Heart right ventricle (tissue), 16 donors: ENCODE measurements around the gene TLCD5. TPM values are rescaled to one million over a fixed set of nuclear protein-coding genes. Genes with fewer than 3 reads are reported as not detected.

ENCODE experiments used
- ATAC-seq, 8 donors: fragments of 200-7000 bp; cut with Tn5 transposase; one replicate each; pipeline ENCODE4 v1.9.1; 2020; ENCODE audit warnings: mild to moderate bottlenecking in 8 of 8, moderate library complexity in 8 of 8, moderate number of reproducible peaks in 1 of 8
- DNase-seq, 2 donors: peaks; one replicate each; pipeline ENCODE4 v3.0.0-alpha.2; 2020
- H3K27ac ChIP-seq, 10 donors: fragments of 200-600 bp; sonication (generic) in 2 of 10; one replicate each; pipeline versions ENCODE4 v1.5.0 to v1.8.0; 2020 to 2022; ENCODE audit warnings: mild to moderate bottlenecking in 3 of 10
- H3K27me3 ChIP-seq, 7 donors: fragments of 200-600 bp; one replicate each; pipeline ENCODE4 v1.8.0; 2021 to 2022; ENCODE audit warnings: mild to moderate bottlenecking in 2 of 7
- H3K36me3 ChIP-seq, 9 donors: fragments of 200-600 bp; sonication (generic) in 1 of 9; one replicate each; pipeline versions ENCODE4 v1.5.0 to v1.8.0; 2020 to 2022; ENCODE audit warnings: mild to moderate bottlenecking in 2 of 9
- H3K4me1 ChIP-seq, 9 donors: fragments of 200-600 bp; sonication (generic) in 1 of 9; one replicate each; pipeline versions ENCODE4 v1.5.0 to v1.8.0; 2020 to 2022; ENCODE audit warnings: mild to moderate bottlenecking in 4 of 9
- H3K4me3 ChIP-seq, 10 donors: fragments of 200-600 bp; sonication (generic) in 2 of 10; one replicate each; pipeline versions ENCODE4 v1.5.0 to v1.8.0; 2020 to 2022; ENCODE audit warnings: mild to moderate bottlenecking in 7 of 10, moderate library complexity in 2 of 10
- H3K9me3 ChIP-seq, 11 donors: fragments of 200-600 bp in 10 of 11; sonication (generic) in 2 of 11; one replicate each; pipeline versions ENCODE4 v1.5.0 to v1.8.0; 2013 to 2022; ENCODE audit warnings: mild to moderate bottlenecking in 2 of 11, control low read depth in 1 of 11, moderate library complexity in 1 of 11
- WGBS, 2 donors: extraction: QIAGEN DNeasy Blood & Tissue Kit; methylation state at CpG; one replicate each; pipeline ENCODE4 v1.1.7; 2013; ENCODE audit warnings: inconsistent platforms in 1 of 2; 5-methylcytosine and 5-hydroxymethylcytosine counted together
- intact Hi-C, 10 donors: fragments of 100-400 bp; cut with DNase I; formaldehyde crosslinking; loops; one replicate each; pipeline versions ENCODE4 v1.11.1 to v1.14.2; 2022
- polyA plus RNA-seq, 2 donors: library from polyadenylated mRNA; stranded (reverse); fragments of 200-250 nt; gene quantifications; one replicate each; pipeline ENCODE4 v1.2.3, GENCODE V29; 2013
- total RNA-seq, 10 donors: library from RNA; stranded (reverse); fragmentation: NEBNext Ultra II Directional in 3 of 10; extraction: Animal tissue kit (Norgen Biotek cat#: 25700) in 3 of 10; gene quantifications; one replicate each; pipeline versions ENCODE4 v1.2.1 to v1.2.4, GENCODE V29; 2021 to 2023
- TF ChIP-seq, protein P1 (sequence below), 9 donors: fragments of 200-600 bp; sonication (generic) in 2 of 9; IDR thresholded peaks; one replicate each; pipeline versions ENCODE4 v1.5.0 to v1.8.0; 2021 to 2022; ENCODE audit warnings: antibody characterized with exemption in 9 of 9, mild to moderate bottlenecking in 5 of 9, moderate library complexity in 1 of 9
- donor health status: Arrhythmogenic right ventricular cardiomyopathy.
- donor health status: ischemic (EF 13 %, LVEDD 7.1; RV severe dilation, severe dysfunction).
- donor health status: healthy with polysubstance abuse.
- donor health status: DM: no; HTN: yes; CAD: no.
- donor health status: DM: no; HTN: no; CAD: no.
- donor health status: ischemic (EF 25% LVEDD 6.9; RV normal size, moderate dysfunction).
- donor health status: ischemic (EF 25% LVEDD 5.7; RV mildly dilated, moderate dysfunction).
- donor health status: healthy.
- donor health status: DM: yes; HTN: yes; CAD: no.
- donor health status: Ischemic cardiomyopathy.
- donor health status: ischemic (EF 35%, LVEDD 5.7; RV mildly dilated, moderate dysfunction).
- donor health status: nonischemic (EF 11% LVEDD 7.7; RV severe dilation, severe dysfunction).
- donor health status: DM: yes; HTN: yes; CAD: no.
- donor health status: PGD.
- donor health status: ischemic (EF 29% LVEDD 5.4; RV normal size, mild dysfunction).
- donor health status: nonischemic (EF 23%, LVEDD 6.1; RV moderate dilation, normal function).

TLCD5 gene
- total and polyA plus RNA-seq, 12 donors, result 4.1 to 14.5 (median 10.7) TPM

DNA sequence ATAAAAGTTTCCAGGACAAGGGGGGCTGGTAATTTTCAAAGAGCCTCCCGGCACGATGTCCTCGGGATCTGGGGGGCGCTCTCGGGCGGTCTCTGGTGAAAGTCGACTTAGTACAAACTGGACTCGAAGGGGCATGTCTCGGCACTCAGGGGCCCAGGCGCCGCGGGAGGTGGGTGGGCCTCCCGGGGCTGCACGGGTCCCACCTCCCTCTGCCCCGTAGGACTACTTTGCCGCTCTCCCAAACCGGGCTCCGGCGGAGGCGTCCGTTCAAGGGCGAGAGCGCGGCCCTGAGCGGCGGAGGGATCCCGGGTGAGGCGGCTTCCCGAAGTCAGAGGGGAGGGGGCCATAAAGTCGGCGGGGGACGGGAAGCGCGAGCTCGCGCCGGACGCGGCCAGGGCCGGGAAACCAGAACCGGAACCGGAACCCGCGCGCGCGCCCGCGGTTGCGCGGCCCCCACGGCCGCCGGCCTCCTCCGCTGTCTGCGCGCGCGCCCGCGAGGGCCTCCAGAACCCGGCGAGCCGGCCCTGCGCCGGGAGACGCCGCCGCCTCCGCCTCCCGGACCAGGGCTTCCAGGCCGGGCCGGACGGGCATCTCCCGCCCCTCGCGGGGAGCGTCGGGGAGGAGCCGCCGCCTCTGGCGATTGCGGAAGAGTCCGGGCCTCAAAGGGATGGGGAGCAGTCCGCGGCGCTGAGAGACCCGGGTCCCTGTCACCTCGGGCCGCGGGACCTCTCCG is 11.0 kb downstream of the TLCD5 start, which contains the start of gene ARHGEF12:
TSS of gene ARHGEF12 (plus strand) at position 506 of the 733 bp plus-strand sequence. CDS start 831 bp downstream, outside the sequence.
- DNase-seq, result peak; percentile 97 to 98
- Histone ChIP-seq H3K27me3 (peaks cover 0 to 94% (median 0%) of the 10 kb centered on the region in 7 donors), H3K27ac (peak within 1 kb of the TSS; percentile 91 to 100 (median 99)), H3K9me3 (no peaks in the 10 kb centered on the region), H3K4me1 (peaks cover 4 to 74% (median 56%) of the 10 kb centered on the region in 9 donors), H3K36me3 (peaks cover 0 to 8% (median 0%) of the 10 kb centered on the region in 9 donors), H3K4me3 (peak within 1 kb of the TSS; percentile 82 to 99 (median 92))
- ATAC-seq, result peak; percentile 74 to 89 (median 86)
- WGBS, 2 donors, result 0% methylated on average over 85 to 92 of the region's 92 CpGs
- intact Hi-C loops, result loop anchor here in 9 of 10 donors (1.0 to 10.0 kb wide), 11 partner anchors 41 to 349 kb away; no protein-coding TSS in a partner anchor
- TF ChIP-seq, protein P1, sequence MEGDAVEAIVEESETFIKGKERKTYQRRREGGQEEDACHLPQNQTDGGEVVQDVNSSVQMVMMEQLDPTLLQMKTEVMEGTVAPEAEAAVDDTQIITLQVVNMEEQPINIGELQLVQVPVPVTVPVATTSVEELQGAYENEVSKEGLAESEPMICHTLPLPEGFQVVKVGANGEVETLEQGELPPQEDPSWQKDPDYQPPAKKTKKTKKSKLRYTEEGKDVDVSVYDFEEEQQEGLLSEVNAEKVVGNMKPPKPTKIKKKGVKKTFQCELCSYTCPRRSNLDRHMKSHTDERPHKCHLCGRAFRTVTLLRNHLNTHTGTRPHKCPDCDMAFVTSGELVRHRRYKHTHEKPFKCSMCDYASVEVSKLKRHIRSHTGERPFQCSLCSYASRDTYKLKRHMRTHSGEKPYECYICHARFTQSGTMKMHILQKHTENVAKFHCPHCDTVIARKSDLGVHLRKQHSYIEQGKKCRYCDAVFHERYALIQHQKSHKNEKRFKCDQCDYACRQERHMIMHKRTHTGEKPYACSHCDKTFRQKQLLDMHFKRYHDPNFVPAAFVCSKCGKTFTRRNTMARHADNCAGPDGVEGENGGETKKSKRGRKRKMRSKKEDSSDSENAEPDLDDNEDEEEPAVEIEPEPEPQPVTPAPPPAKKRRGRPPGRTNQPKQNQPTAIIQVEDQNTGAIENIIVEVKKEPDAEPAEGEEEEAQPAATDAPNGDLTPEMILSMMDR (IDR thresholded peaks at IDR 0.05), result peak in 7 of 9 donors; percentile 5 to 61 (median 29)

DNA sequence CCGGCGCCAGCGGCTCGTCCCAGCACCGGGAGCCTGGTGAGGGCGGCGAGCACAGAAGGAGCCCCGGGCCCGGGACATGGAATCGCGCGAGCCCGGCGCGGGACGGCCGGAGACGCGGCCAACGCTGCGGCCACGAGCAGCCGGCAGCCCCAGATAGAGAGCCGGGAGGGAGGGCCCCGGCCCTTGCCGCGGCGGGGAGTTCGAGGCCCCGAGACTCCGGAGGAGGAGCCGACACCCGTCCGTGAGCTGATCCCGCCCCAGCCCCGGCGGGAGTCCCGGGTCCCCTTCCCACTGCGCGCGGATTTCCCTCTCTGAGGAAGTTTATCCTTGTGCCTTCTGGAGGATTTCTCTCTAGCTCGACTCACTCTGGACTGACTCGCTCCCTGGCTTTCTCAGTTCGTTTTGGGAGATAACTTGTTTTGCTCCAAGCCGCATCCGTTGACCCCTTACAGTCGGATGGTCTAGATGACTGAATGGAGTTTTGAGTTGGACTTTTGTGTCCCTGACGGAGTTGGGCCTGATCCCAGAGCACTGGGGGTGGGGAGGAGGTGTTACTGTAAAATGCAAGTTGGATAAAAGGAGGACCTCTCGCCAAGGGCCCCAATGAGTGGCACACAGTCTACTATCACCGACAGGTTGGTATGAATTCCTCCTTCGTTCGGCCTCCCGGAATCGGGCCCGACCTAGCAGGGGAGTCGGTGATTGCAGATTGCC is 11.7 kb downstream of the TLCD5 start:
- peak; percentile 59 to 63 for DNase-seq
- H3K36me3 ChIP-seq, result peaks cover 0 to 1% (median 0%) of the 10 kb centered on the region in 9 donors
- peak; percentile 6 to 57 (median 26) for ATAC-seq
- intact Hi-C loops, result loop anchor here in 9 of 10 donors (2.0 to 10.0 kb wide), 10 partner anchors 41 to 348 kb away; no protein-coding TSS in a partner anchor
- H3K4me3 ChIP-seq, result peak overlapping the region; percentile 82 to 99 (median 92)
- 0% methylated on average over 44 to 56 of the region's 56 CpGs for WGBS, 2 donors
- TF ChIP-seq, protein P1 (IDR thresholded peaks at IDR 0.05), result no peak
- H3K9me3 ChIP-seq, result no peaks in the 10 kb centered on the region
- peak overlapping the region; percentile 91 to 100 (median 99) for H3K27ac ChIP-seq
- peaks cover 0 to 94% (median 0%) of the 10 kb centered on the region in 7 donors for H3K27me3 ChIP-seq
- H3K4me1 ChIP-seq, result peaks cover 0 to 69% (median 56%) of the 10 kb centered on the region in 9 donors

DNA sequence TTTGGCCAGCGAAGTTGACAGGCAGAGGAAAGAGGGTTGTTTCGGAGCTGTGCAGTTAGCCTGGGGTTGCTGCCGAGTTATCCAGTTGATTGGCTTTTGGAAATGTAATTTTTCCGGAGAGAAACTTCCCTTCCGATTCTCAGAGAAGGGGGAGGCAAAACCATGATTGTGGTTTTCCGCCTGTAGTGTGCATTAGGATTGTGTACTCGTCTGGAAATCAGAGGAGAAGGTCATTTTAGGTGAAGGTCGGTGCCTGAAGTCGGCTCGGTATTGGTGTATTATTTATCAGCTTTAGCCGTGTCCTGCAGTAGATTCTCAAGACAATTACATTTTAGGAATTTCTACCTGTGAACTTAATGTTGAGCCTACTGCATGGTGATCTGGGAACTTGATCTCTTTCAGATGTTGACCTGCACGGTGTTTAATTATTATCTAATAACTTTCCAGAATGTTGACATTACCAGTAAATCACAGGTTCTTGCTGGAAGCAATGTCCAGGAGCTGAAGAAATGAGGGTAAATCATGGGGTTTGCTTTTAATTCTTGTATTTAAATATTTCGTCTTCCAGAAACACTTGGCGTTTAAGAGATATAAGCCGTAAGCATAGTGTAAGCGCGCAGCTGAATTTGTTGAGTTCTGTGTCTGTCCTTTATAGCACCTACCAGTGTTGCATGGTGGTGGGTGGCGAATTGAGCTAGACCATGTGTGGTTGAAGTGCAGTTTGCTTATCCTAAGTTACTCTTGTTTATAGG is 12.4 kb downstream of the TLCD5 start:
- H3K27me3 ChIP-seq, result peaks cover 0 to 95% (median 0%) of the 10 kb centered on the region in 7 donors
- 2 to 4% methylated on average over 18 of the region's 18 CpGs for WGBS, 2 donors
- H3K4me1 ChIP-seq, result peaks cover 0 to 69% (median 56%) of the 10 kb centered on the region in 9 donors
- peak overlapping the region; percentile 91 to 100 (median 99) for H3K27ac ChIP-seq
- H3K4me3 ChIP-seq, result peak overlapping the region; percentile 82 to 99 (median 92)
- ATAC-seq (peak in 1 of 8 donors; percentile 17), DNase-seq (no peak)
- H3K36me3 ChIP-seq, result no peaks in the 10 kb centered on the region
- intact Hi-C loops, result loop anchor here in 9 of 10 donors (2.0 to 10.0 kb wide), 10 partner anchors 40 to 347 kb away; no protein-coding TSS in a partner anchor
- TF ChIP-seq, protein P1 (IDR thresholded peaks at IDR 0.05), result no peak
- no peaks in the 10 kb centered on the region for H3K9me3 ChIP-seq
